ENCODE data around the gene CDH11.

The CDH11 gene

DNA sequence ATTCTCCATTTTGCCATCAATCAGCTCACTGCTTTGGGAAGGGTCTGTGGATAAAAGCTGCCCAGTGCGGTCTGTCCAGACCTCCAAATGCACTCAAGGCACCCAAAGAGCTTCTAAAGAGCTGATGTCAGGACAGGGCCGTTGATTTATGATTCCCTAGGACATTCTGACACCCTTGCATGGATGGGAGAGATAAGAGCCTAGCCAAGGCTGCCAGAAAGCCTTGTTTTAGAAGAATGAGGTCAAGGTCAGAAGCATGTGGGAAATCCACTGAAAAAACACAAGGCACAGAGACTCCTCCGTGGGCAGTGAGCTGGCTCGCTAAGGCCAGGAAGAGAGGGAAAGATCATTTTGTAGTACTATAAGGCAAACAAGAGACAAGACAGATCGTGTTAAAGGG is 214.0 kb downstream of the CDH11 start:
- no peak for DNase-seq (ENCODE audit: low read depth in 2 of 2)

GRCh38 chr16:64903770-64904169 is 218.1 kb downstream of the CDH11 start:
- no peak for DNase-seq (ENCODE audit: low read depth in 2 of 2)

GRCh38 chr16:64900517-64900916 is 221.3 kb downstream of the CDH11 start:
- no peak for DNase-seq (ENCODE audit: low read depth in 2 of 2)

DNA sequence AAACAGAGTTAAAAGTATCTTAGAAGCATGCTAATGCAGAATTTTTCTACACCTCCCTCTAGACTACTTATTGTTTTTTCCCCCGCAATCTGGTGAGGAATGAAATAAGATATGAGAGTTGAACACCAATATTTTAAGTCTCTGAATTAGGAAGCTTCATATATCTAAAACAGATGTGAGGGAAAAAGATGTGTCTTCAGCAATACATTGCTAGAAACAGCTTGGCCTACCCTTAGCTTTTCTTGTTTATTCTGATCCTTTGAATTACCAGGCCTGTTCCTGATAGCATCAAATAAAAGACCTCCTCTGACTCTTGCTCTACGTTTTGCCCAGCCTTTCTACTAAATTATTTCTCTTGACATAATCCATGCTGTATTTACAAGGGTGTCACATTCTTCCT is 221.8 kb downstream of the CDH11 start:
- DNase-seq (ENCODE audit: low read depth in 2 of 2) = no peak

DNA sequence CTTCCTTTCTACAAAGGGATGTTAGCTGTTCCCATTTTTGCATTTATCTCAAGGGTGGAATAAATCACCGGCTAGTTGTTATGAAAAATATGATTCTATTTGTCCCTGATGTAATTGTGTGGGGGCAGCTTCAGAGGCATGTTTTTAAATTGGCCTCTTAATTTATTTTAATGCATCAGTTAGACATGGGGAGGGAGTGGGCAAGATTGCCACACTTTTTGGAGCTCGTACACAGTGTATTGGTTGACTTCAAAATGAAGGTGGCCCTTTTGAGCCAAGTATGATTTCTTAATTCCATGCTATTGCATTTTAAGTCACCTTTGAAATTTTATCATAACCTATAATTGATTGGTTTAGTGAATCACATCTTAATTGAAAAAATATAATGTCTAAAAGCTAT is 223.7 kb downstream of the CDH11 start:
- DNase-seq (ENCODE audit: low read depth in 2 of 2) = no peak

Measured in stimulated activated CD8-positive, alpha-beta memory T cell treated with anti-CD3 and anti-CD28 coated beads, Interleukin-2, amount 100 ng/mL, for 1 hour (primary cell).